HL-60 (cell line): ENCODE results near the gene BMP7.

Experiments used
- CTCF ChIP-seq: IDR thresholded peaks from one replicate; pipeline ENCODE4 v1.5.1; 2011; ENCODE audit warnings: low read length, control low read depth, inconsistent platforms; ENCODE audit not compliant: insufficient read depth
- GABPA ChIP-seq: IDR thresholded peaks from 2 replicates; pipeline ENCODE4 v1.6.1; 2012; ENCODE audit warnings: low read depth
- POLR2AphosphoS5 ChIP-seq: IDR thresholded peaks from 2 replicates; pipeline ENCODE4 v1.6.1; 2012; ENCODE audit warnings: low read depth
- SPI1 ChIP-seq: IDR thresholded peaks from 2 replicates; pipeline ENCODE4 v1.6.1; 2012; ENCODE audit warnings: low read depth, mild to moderate bottlenecking, borderline replicate concordance
- TF ChIP-seq, protein P1 (sequence below): IDR thresholded peaks from 2 replicates; pipeline ENCODE4 v1.6.1; 2012; ENCODE audit warnings: low read depth; ENCODE audit not compliant: insufficient replicate concordance

DNA sequence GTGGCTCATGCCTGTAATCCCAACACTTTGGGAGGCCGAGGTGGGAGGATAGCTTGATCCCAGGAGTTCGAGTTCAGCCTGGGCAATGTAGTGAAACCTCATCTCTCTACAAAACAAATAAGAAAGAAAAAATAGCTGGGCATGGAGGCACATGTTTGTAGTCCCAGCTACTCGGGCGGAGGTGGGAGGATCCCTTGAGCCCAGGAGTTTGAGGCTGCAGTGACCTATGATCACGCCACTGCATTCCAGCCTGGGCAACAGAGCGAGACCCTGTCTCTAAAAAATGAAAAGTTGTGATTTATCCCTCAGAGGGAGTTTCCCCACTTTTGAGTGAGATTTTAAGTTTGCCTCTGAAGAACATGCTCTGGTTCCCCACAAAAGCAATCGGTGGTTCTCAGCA lies 17.4 kb upstream of the BMP7 start:
- TF ChIP-seq CTCF: no peak
- TF ChIP-seq POLR2AphosphoS5: no peak
- TF ChIP-seq GABPA: no peak
- TF ChIP-seq, protein P1, sequence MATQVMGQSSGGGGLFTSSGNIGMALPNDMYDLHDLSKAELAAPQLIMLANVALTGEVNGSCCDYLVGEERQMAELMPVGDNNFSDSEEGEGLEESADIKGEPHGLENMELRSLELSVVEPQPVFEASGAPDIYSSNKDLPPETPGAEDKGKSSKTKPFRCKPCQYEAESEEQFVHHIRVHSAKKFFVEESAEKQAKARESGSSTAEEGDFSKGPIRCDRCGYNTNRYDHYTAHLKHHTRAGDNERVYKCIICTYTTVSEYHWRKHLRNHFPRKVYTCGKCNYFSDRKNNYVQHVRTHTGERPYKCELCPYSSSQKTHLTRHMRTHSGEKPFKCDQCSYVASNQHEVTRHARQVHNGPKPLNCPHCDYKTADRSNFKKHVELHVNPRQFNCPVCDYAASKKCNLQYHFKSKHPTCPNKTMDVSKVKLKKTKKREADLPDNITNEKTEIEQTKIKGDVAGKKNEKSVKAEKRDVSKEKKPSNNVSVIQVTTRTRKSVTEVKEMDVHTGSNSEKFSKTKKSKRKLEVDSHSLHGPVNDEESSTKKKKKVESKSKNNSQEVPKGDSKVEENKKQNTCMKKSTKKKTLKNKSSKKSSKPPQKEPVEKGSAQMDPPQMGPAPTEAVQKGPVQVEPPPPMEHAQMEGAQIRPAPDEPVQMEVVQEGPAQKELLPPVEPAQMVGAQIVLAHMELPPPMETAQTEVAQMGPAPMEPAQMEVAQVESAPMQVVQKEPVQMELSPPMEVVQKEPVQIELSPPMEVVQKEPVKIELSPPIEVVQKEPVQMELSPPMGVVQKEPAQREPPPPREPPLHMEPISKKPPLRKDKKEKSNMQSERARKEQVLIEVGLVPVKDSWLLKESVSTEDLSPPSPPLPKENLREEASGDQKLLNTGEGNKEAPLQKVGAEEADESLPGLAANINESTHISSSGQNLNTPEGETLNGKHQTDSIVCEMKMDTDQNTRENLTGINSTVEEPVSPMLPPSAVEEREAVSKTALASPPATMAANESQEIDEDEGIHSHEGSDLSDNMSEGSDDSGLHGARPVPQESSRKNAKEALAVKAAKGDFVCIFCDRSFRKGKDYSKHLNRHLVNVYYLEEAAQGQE: no peak
- no peak for TF ChIP-seq SPI1
